SH-SY5Y (cell line): ENCODE results near the gene ZP2.

ENCODE experiments used
- GATA2 ChIP-seq: IDR thresholded peaks from 2 replicates; pipeline ENCODE4 v1.6.1; 2011; ENCODE audit warnings: mild to moderate bottlenecking, low read depth, low read length
- GATA3 ChIP-seq: IDR thresholded peaks from 2 replicates; pipeline ENCODE4 v1.6.1; 2011; ENCODE audit warnings: low read depth, mild to moderate bottlenecking, low read length, moderate library complexity

ZP2 gene

GRCh38 chr16:21194771-21195301 is 16.5 kb downstream of the ZP2 start:
- no peak for TF ChIP-seq GATA3
- no peak for TF ChIP-seq GATA2

GRCh38 chr16:21192991-21193390 is 18.4 kb downstream of the ZP2 start:
- TF ChIP-seq GATA3 (no peak), GATA2 (no peak)

DNA sequence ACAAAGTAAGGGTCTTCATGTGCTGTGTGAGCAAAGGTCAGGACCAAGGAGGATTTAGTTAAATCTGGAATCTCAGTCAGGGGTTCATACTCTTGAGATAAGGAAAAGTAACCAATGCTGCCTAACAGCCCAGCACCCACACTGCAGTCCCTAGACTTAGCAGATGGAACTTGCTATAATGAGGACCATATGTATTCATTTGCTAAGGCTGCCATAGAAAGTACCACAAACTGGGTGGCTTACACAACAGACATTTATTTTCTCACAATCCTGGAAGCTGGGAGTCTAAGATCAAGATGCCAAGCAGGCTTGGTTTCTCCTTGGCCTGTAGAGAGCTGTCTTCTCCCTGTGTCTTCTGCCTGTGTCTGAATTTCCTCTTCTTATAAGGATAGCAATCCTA is 20.8 kb downstream of the ZP2 start:
- TF ChIP-seq GATA2 (no peak), GATA3 (no peak)

- TF ChIP-seq GATA2: no peak
- TF ChIP-seq GATA3: no peak
Measured at GRCh38 chr16:21190013-21190412, 21.4 kb downstream of the ZP2 start.

DNA sequence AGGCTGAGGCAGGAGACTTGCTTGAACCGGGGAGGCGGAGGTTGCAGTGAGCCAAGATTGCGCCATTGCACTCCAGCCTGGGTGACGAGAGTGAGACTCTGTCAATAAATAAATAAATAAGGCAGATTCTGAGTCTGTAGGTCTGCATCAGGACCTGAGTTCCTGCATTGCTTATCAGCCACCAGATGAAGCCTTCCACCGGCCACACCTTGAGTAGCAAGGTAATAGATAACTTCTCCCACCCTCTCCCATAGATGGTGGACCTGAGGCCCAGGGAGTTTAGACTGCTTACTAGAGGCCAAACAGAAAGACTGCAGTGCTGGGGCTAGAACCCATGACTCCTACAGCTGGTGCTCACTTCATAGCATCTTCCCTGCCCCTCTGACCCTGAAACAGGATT is 22.1 kb downstream of the ZP2 start:
- TF ChIP-seq GATA2: no peak
- no peak for TF ChIP-seq GATA3

GRCh38 chr16:21186326-21186691 is 25.1 kb downstream of the ZP2 start:
- TF ChIP-seq GATA3 (no peak), GATA2 (no peak)

DNA sequence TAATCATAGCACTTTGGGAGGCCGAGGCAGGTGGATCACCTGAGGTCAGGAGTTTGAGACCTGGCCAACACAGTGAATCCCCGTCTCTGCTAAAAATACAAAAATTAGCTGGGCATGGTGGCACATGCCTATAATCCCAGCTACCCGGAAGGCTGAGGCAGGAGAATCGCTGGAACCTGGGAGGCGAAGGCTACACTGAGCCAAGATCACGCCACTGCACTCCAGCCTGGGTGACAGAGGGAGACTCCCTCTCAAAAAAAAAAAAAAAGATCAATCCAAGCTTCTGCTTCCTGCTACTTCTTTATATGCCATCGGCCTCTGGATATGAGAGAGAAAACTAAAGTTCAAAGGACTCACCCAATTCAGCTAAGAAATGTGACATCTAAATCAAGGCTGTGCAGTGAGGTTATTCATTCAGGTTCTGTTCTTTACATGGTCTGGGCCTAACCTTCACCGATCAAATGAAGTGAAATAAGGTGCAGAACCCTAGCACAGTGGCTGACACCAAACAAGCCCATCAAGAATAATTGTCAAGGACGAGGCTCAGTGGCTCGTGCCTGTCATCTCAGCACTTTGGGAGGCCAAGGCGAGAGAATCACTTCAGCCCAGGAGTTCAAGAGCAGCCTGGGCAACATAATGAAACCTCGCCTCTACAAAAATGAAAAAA is 25.6 kb downstream of the ZP2 start:
- TF ChIP-seq GATA3 (no peak), GATA2 (no peak)

DNA sequence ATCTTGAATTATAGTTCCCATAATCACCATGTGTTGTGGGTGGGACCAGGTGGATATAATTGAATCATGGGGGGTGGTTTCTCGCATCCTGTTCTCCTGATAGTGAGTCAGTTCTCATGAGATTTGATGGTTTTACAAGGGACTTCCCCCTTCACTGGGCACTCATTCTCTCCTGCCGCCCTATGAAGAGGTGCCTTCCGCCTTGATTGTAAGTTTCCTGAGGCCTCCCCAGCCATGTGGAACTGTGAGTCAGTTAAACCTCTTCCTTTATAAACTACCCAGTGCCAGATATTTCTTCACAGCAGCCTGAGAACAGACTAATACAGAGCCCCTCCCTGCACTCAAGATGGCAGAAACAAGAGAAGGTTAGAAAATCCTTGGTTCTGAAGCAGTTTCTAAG is 26.5 kb downstream of the ZP2 start:
- TF ChIP-seq GATA3: no peak
- no peak for TF ChIP-seq GATA2

DNA sequence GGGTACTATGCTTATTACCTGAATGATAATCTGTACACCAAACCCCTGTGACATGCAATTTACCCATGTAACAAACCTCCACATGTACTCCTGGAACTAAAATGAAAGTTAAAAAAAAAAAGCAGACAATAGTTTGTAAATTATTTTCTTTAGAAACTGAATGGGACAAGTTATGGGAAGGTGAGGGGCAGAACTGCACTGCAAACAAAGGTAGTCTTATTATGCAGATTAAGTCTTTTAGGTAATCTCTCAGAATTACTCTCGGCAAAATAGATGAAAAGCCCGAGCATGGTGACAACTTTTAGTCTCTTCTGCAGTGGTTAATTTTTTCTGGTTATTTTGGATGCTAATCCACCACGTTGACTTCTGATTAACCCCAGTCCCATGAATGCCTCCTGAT is 27.4 kb downstream of the ZP2 start:
- no peak for TF ChIP-seq GATA2
- TF ChIP-seq GATA3: no peak

DNA sequence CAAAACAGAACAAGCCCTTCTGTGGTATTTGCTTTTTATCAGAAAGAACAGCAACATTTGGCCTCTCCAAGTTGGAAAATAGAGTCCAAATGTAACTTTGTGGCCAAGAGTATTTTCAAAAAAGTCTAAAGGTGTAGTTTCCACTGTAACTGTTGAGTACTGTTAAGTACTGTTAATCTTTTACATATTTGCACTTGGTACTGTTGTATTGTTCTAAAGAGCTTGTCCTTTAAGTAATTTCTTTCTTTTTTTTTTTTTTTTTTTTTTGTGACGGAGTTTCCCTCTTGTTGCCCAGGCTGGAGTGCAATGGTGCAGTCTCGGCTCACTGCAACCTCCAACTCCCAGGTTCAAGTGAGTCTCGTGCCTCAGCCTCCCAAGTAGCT is 31.4 kb downstream of the ZP2 start:
- TF ChIP-seq GATA3 (no peak), GATA2 (no peak)

- TF ChIP-seq GATA2 (no peak), GATA3 (no peak)
Measured at GRCh38 chr16:21179126-21179982, 32.0 kb downstream of the ZP2 start.

DNA sequence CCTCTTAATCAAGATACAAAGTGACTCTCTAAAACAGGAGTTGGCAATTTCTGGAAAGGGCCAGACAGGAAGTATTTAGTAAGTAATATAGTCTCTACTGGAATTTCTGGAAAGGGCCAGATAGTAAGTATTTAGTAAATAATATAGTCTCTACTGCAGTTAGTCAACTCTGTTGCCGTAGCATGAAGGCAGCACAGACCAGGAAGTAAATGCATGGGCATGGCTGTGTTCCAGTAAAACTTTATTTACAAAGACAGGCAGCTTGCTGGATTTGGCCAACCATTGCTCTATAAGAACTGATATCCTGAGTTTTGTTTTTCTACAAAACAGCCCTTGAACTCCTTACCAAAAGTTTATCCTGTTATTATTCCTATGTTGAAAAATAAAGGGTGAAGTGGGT is 36.0 kb downstream of the ZP2 start:
- no peak for TF ChIP-seq GATA2
- TF ChIP-seq GATA3: no peak

DNA sequence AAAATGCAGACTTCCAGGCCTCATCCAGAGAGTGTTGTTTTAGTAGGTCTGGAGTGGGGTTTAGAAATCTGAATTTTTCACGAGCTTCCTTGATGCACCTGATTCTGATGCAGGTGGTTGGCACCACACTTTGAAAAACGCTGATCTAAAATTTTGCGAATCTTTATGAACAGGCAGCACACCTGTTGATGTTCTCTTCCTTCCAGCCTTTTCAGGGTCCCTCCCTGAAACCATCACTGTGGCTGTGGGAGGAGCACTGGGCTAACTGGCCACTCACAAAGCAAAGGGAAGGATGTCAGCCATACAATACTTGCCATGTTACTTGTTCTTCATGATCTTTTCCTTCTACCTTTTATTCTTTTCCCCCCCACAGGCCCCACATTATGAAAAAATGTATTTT is 38.7 kb downstream of the ZP2 start:
- TF ChIP-seq GATA2 (no peak), GATA3 (no peak)

GRCh38 chr16:21169249-21169981 is 42.0 kb downstream of the ZP2 start:
- TF ChIP-seq GATA3 (no peak), GATA2 (no peak)
